HG03469 (cell line): ENCODE data around the gene MPC2.
A peak's percentile ranks its signal among the peaks of the same experiment; 100 is the strongest.
"Not testable (repeated sequence)": the region's sequence is repeated elsewhere in the genome, so short reads cannot be mapped to it uniquely, and the experiment has no call there.

Experiments
- ATAC-seq: cut with Tn5 transposase; IDR thresholded peaks from one replicate; pipeline ENCODE4 v1.9.1; 2021; ENCODE audit warnings: mild to moderate bottlenecking, moderate library complexity, moderate number of reproducible peaks; ENCODE audit not compliant: unreplicated experiment

Gene MPC2

DNA sequence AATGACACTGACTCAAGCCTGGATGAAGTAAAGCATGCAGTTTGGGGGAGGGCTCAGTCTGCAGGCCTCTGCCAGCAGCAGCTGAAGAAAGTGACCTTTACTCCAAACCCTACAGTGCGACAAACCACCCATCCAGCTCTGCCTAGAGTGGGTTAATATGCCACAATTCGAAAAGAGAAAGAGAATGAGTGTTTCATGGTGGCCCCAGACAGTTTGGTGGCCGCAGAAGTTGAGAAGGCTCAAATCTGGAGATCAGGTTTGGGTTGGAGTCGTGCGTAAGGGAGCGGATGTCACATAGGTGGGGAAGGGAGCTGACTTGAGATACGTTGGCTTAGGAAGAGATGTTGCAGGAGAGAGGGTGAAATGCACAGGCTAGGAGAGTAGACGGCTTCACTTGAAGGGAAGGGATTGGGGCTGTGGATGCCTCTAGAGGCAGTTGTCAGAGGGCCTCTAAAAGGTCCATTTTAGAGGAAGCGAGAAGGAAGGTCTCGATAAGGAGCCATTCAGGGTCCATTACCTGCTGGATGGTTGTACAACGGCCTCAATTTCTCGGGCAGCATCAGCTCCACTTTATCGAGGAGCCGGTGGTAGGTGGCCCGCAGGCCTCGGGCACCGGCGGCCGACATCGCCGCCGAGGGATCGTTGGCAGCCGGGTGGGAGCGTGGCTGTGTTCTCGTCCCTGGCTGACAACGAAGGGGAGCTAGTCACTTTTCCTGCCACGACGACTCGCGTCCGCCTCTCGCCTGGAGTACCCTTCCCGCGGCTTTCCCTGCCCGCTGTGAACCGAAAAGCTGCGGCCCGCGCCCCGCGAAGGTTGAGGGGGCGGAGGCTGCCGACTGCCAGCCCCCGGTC, 1.4 kb downstream of the MPC2 start:
- ATAC-seq: peak; percentile 2

DNA sequence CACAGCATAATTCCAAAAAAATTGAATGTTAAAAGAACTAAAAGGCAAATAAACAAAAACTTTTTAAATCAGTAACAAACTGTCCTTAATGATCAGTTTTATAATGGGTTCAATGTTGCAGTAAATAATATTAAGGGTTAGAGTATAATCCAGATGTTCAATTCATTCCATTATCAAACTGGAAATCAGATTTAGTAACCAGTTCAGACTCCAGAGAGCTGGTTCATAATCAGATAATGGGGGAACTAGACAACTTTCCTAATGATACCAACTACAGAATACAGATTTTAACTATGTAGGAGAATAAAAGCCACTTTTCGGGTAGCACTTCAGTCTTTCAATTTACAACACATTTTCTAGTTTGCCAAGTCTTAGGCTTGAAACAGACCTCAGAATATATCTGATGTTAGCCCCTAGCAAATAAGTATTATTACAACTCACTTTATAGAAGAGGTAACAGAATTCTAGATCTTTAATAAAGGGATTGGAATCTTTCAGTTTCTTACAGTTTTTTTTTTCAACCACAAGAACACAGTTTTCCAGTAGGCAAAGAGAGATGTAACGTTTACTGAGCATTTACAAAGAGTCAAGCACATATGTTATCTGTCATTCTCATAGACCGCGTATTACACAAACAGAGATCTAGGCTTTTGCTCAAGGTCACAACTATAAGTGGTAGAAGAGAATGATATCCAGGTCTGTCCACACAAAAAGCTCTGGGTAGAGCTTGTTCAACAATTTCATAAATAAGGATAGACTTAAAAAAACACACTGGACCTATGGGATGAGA, 2.3 kb downstream of the MPC2 start:
- no peak for ATAC-seq

DNA sequence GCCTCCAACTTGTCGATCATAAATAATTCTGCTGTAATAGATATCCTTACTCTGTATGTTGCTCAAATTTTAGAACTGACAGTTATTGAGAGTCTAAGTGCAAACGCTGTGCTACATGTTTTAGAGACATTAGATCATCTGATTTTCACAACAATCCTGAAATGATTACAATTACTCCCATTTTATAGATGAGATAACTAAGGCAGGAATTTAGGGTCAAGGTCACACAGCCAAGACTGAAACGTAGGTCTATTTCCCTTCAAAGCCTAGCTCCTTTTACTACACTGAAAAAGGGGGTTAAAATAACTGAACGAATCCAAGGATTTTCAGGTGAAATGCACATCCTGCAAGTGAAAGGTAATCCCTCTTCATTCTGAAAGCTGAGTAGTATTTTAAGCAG, 3.1 kb downstream of the MPC2 start:
- no peak for ATAC-seq

DNA sequence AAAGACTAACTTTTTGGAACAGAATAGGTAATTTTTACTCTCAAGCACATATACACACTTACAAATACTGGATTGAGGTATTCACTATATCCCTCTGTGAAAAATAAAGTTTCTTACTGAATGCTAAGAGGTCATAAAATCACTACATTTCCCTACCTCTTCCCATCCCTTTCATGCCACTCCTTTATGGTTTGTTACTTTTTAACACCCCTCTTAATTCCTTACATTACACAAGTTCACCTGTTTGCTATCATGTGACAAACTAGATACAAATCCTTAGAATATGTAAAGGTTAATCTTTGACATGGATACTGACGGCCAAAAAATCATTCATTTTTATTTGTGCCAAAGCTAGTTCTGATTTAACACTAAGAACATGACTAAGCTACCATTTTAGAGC, 7.1 kb downstream of the MPC2 start:
- no peak for ATAC-seq

DNA sequence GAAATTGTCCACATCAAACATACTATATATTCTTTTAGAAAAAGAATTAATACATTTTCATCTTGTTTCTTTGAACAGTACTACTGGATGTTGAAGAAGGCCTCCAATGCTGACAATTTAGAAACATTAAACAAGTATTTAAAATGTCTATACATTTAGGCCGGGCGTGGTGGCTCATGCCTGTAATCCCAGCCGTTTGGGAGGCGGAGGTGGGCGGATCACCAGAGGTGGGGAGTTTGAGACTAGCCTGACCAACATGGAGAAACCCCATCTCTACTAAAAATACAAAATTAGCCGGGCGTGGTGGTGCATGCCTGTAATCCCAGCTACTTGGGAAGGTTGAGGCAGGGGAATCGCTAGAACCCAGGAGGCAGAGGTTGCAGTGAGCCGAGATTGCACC, 8.0 kb downstream of the MPC2 start:
- ATAC-seq: not testable (repeated sequence)

DNA sequence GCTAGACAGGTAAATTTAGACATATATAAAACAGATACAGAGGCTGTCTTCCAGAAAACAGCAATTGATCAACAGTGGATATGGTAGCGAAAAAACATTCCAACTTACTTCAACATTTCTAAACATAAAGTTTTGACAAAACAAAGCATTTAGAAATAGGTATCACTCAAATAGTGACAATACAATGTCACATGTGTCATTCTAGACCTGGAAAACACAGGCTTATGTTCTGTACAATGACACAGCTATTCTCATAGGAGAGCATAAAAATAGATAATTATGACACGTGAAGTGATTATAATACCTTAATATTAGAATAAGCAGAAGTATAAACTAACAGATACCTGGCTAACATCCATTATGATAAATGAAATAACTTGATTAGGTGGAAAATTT, 8.4 kb downstream of the MPC2 start:
- ATAC-seq: no peak

DNA sequence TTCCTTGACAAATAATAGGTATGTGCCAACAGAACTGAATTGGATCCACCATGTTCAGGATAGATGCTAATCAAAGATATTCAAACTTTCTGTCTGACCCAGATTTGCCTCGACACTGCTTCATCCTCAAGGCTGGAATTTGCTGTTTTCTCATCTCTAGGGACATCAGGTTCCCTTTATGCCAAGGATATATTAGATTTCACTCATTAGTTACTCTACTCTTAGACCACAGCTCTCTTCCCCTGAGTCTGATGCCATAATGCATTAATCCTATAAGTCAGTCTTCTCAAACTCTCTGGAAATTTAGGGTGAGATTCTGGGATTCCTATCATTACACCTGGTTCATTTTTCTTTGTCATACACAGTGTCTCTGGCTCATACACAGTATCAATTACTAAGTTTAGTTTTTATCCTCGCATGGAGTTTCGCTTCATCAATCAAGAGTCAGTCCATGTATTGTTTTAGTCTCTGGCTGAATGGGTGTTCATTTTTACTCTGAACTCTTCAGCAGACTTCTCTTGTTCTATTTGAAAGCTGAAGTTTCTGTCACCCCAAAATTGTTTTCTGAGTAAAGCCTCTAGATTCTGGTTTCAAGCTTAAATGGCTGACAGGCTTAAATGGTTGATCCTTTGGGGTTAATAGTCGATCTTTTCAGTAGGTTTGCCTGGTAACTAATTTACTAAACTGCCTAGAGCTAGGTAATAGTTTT, 9.7 kb downstream of the MPC2 start:
- ATAC-seq: no peak

DNA sequence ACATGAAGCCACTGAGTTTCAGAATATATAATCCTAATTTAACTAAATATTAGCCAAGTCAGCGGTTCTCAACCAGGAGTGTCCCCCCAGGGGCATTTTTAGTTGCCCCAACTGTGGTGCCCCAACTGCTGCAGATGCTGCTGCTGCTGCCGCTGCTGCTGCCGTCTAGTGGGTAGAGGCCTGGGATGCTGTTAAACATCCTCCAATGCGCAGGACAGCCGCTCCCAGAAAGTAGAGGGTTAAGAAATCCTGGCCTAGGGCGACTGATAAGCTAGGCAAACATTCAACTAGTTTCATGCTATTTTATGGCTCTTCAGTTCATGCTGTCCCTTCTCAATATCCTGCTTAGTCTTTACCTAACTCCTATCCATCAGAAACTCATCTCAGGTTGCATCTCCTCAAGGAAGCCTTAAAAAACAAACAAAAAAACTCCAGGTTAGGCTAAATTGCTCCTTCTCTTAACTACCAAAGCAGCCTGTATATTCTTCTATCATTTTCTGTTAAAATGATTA, 10.3 kb downstream of the MPC2 start:
- ATAC-seq: no peak

DNA sequence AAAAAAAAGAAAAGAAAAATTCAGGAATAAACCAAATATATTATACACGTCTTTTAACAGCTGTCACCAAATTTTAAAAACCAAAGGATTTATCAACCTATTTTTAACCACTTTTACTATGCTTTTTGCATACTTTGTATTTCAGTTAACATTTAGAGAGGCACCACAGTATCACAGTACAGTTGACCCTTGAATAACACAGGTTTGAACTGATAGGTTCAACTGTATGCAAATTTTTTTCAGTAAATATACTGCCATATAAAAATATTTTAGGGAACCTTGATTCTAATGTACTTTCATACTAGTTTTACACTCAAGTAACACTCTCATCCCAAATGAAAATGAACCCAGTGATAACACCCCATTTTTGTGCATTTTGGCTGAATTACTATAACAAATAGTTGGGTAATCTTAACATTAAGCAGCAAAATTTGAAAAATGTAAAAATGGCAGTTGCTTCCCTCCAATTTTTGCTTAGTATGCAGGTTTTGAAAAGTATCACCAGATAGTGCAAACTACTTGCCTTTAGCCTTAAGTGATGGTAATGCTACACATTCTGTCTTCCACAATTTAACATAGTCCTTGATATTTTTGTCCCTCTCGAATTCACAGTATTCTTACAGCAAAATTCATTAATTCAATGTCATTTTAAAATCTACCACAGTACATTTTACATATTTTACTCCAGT, 12.2 kb downstream of the MPC2 start:
- no peak for ATAC-seq

DNA sequence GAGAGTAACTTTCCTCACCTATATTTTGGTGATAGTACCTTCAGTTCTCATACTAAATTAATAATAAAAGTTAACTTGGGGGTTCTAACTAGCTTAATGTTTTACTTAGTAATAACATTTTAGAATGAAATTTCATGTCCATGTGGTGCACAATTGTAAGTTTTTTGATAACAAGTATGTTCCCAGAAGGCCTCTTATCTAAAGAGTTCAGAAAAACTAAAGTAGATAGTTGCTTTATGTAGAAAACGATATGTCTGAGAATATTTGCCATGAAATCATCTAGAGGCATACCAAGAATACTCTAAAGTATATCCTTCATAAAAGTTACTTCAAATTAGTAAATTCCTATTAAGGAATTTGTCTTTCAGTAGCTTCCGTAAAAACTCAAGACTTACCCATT, 12.8 kb downstream of the MPC2 start:
- no peak for ATAC-seq

DNA sequence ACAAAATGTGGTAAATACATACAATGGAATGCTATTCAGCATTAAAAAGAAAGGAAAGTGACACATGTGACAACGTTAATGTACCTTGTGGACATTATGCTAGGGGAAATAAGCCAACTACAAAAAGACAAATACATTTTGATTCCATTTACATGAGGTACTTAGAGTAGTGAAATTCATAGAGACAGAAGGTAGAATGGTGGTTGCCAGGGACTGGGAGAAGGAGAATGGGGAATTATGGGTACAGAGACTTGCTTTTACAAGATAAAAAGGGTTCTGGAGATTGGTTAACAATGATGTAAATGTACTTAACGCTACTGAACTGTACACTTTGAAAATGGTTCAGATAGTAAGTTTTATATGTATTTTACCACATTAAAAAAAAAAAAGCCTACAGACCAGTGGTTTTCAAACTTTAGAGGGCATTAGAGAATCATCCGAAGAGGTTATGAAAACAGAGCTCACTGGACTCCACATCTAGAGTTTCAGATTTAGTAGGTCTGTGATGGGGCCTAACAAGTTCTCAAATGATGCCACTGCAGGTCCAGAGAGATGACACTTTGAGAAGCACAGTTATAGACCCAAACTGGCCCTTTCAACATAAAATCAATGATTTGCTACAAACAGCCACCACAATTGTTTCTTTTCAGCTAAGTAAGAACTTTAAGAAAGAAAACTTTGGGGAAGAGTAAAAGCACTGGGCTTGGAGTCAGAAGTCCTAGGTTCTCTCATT, 13.4 kb downstream of the MPC2 start:
- no peak for ATAC-seq

DNA sequence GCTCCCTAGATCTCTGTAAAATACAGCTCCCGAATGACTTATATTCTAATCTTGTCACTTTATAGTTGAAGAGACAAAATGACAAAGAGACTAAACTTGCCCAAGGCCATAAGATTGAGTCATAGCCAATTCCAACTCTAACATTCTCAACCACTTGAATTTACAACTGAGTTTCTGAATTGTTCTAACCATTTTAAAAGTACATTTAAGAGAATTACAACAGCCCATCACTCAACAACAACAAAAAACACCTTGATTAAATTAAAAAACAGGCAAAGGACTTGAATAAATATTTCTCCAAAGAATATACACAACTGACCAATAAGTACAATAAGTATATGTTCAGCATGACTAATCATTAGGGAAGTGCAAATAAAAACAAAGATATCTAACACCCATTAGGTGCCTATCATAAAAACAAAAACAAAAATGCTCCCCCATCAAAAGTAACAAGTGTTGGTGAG, 14.2 kb downstream of the MPC2 start:
- ATAC-seq: no peak

DNA sequence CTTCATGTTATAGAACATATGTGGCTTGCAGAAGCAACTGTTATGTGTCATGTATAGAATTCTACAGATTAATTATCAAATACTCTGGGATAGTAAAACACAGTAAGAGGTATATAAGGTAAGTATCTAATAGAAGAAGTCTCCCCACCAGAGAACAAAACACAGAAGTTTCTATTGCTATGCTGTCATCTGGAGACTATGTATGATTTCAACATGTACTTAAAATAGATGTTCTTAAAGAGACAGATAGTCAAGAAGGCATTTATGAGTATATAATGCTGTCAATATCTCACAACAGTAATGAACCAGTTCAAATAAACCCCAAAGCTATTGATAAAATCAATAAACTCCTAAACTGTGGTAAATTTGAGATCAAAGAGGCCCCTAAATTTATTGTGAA, 14.8 kb downstream of the MPC2 start:
- no peak for ATAC-seq

DNA sequence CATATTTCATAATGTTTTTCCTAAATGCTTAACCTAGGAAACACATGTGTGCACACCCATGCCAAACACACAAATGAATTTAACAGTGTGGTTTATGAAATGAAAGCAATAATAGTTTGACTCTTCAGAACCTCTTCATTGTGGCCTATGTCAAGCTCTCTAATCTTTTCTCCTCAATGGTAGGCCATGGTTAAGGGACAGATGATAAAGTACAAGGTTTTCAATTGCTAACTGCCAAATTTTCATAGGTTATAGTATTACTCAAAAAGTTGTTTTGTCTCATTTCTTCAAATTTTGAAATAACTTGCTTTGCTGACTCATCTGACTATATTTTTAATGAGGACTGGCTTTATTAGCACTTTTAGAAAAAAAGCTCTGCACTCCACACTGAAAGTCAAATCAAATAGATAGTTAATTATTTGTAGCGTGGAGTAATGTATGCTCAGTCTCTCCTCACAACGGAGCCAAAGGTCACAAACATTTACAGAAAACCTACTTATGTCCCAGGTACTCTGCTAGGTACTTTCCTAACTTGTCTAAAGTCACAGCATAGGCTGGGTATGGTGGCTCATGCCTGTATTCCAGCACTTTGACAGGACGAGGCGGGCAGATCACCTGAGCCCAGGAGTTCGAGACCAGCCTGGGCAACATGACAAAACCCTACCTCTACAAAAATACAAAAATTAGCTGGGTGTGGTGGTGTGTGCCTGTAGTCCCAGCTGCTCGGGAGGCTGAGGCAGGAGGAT, 19.9 kb downstream of the MPC2 start:
- ATAC-seq: no peak

DNA sequence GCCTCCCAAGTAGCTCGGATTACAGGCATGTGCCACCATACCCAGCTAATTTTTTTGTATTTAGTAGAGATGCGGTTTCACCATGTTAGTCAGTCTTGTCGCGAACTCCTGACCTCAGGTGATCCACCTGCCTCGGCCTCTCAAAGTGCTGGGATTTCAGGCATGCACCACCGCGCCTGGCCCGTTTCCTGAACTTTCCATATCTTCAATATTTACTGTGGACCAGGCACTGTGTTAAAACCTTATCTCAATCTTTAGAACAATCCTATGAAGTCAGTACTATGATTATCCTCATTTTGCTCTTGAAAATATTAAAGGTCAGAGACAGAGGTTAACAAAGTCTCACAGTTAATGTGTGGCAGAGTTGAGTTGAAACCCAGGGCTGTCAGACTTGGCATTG, 21.3 kb downstream of the MPC2 start:
- no peak for ATAC-seq

DNA sequence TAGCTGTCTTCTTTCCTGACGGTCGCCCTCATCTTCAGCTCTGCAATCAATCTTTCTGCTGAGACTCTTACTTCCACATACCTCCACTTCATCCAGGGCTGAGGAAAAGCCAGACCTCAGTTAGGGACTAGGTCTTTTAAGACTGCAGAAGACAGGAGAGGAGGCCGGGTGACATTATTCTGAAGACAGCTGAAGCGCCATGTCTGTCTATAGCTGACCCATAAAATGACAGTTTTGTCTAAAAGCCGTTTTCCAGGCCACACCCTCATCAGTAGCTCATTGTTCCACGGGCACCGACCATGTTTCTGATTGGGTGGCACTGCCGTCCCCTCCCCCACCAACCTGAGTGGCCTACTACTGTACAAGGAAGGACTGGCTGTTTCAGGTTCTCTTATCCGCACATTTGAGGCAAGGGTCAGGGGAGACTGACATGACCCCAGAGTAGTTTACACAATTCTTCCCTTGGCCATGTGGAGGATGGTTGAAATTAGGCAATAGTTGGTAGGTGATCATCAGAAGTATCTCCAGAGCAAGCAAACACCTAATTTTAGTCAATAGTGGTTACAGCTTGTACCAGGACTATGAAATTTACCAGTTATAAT, 22.9 kb downstream of the MPC2 start, which contains the start of gene ADCY10:
Gene ADCY10 (minus strand): TSS at position 240 of the 602 bp plus-strand sequence. CDS start 8,994 bp downstream, outside the sequence.
- ATAC-seq: no peak

DNA sequence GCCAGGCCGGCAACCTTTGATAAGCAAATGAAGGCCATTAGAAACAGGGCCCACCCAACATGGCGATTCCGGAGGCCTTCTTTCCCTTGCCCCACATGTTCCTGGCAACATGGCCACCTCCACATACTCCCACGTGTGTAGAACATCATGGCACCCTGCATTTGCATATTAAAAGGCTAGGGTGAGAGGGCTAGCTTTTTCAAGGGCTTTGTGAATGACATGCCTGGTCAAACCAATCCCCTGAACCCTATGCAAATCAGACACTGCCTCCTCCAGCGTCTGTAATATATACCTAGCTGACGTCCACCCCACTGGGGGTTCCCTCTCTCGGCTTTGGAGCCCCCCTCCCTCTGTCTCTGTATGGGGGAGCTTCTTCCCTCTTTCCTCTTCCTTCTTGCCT, 24.6 kb downstream of the MPC2 start:
- no peak for ATAC-seq

DNA sequence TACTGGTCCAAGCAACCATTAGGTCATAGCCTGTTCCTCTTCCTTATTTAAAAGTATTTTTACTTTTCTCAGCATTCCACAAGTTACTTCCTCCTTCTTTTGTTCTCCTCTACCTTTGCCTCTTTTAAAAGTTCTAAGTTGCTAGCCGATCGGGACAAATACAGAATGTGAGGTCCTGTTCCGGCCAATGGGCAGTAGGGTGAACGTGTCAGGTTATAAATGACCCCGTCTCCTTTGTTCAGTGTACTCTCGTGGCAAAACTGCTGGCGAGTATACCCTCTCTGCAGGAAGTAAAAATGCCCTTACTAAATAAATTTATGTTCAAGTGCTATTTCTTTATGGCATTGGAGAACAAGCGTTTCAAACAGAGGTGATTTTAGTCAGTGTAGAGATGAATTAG, 25.5 kb downstream of the MPC2 start:
- no peak for ATAC-seq

DNA sequence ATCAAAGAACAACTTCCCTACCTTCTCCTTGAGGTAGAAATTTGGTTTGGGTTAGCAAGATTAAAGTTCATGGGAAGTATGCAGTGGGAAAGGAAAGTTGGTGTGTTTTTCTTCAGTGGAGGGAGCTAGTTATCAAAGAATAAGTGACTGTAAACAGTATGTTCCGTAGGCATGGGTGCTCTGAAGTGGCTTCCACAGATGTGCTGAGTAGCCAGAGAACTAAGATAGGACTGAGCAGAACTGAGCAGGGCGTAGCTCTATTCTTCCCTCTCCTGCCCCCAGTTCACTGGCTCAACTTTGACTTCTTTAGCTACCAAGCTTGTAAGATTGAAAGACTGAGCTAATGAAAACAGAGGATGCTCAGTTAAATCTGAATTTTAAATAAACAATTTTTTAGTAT, 26.3 kb downstream of the MPC2 start:
- no peak for ATAC-seq
